ENCODE measurements around the gene TBCEL. TPM values are rescaled to one million over a fixed set of nuclear protein-coding genes. Genes with fewer than 3 reads are reported as not detected.

The TBCEL gene
- total and polyA plus RNA-seq, 5 donors: 6.2 to 47.7 (median 44.3) TPM

GRCh38 chr11:121067026-121067425 lies 43.1 kb downstream of the TBCEL start:
- no peaks in the 10 kb centered on the region for H3K27me3 ChIP-seq (ENCODE audit: control insufficient read depth, insufficient read depth)
- H3K9me3 ChIP-seq (ENCODE audit: control insufficient read depth, low read length): no peaks in the 10 kb centered on the region
- no peak for DNase-seq
- no peak overlapping the region for H3K4me3 ChIP-seq (ENCODE audit: low read length)
- ATAC-seq: no peak
- H3K27ac ChIP-seq (ENCODE audit: low read length): no peak overlapping the region
- peaks cover 5% of the 10 kb centered on the region for H3K4me1 ChIP-seq (ENCODE audit: control insufficient read depth, insufficient read depth, low read length)
- intact Hi-C loops (cut with DNase I): no loop called here
- 96% methylated on average over 3 of the region's 3 CpGs for WGBS

DNA sequence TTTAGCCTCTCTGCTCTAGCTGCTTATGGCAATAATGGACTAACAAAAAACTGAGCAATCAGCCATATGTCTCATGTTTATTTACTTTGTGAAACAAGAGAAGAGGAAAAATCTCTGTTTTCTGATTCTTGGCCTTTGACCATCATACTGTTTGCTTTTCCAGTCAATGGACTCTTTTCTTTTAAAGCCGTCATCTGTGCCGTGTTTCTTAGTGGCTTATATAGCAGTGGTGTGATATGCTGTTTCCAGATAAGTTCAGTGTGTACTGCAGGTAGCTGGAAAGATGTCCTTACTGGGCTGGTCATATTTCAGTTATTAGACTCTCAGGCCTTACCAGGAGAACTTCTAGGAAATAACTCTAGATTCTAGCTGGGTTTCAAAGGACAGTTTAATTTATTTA lies 43.6 kb downstream of the TBCEL start:
- Histone ChIP-seq H3K9me3 (ENCODE audit: control insufficient read depth, low read length) (no peaks in the 10 kb centered on the region), H3K4me1 (ENCODE audit: control insufficient read depth, insufficient read depth, low read length) (peaks cover 5% of the 10 kb centered on the region), H3K27me3 (ENCODE audit: control insufficient read depth, insufficient read depth) (no peaks in the 10 kb centered on the region), H3K4me3 (ENCODE audit: low read length) (no peak overlapping the region), H3K27ac (ENCODE audit: low read length) (no peak overlapping the region)
- intact Hi-C loops (cut with DNase I): no loop called here
- no peak for ATAC-seq
- DNase-seq: no peak
- 64% methylated on average over 2 of the region's 2 CpGs for WGBS

GRCh38 chr11:121067962-121068647 lies 44.2 kb downstream of the TBCEL start:
- Histone ChIP-seq H3K27me3 (ENCODE audit: control insufficient read depth, insufficient read depth) (no peaks in the 10 kb centered on the region), H3K4me1 (ENCODE audit: control insufficient read depth, insufficient read depth, low read length) (peaks cover 5% of the 10 kb centered on the region), H3K27ac (ENCODE audit: low read length) (no peak overlapping the region), H3K9me3 (ENCODE audit: control insufficient read depth, low read length) (no peaks in the 10 kb centered on the region), H3K4me3 (ENCODE audit: low read length) (no peak overlapping the region)
- ATAC-seq: no peak
- intact Hi-C loops (cut with DNase I): no loop called here
- 76% methylated on average over 6 of the region's 6 CpGs for whole genome bisulfite sequencing
- no peak for DNase-seq

- H3K9me3 ChIP-seq (ENCODE audit: control insufficient read depth, low read length): no peaks in the 10 kb centered on the region
- H3K27me3 ChIP-seq (ENCODE audit: control insufficient read depth, insufficient read depth): no peaks in the 10 kb centered on the region
- H3K4me1 ChIP-seq (ENCODE audit: control insufficient read depth, insufficient read depth, low read length): peaks cover 5% of the 10 kb centered on the region
- H3K27ac ChIP-seq (ENCODE audit: low read length): no peak overlapping the region
- H3K4me3 ChIP-seq (ENCODE audit: low read length): no peak overlapping the region
- no peak for DNase-seq
- ATAC-seq: no peak
- 92% methylated on average over 6 of the region's 6 CpGs for WGBS
- intact Hi-C loops (cut with DNase I): no loop called here
Observed at GRCh38 chr11:121068787-121069186, 44.9 kb downstream of the TBCEL start.

DNA sequence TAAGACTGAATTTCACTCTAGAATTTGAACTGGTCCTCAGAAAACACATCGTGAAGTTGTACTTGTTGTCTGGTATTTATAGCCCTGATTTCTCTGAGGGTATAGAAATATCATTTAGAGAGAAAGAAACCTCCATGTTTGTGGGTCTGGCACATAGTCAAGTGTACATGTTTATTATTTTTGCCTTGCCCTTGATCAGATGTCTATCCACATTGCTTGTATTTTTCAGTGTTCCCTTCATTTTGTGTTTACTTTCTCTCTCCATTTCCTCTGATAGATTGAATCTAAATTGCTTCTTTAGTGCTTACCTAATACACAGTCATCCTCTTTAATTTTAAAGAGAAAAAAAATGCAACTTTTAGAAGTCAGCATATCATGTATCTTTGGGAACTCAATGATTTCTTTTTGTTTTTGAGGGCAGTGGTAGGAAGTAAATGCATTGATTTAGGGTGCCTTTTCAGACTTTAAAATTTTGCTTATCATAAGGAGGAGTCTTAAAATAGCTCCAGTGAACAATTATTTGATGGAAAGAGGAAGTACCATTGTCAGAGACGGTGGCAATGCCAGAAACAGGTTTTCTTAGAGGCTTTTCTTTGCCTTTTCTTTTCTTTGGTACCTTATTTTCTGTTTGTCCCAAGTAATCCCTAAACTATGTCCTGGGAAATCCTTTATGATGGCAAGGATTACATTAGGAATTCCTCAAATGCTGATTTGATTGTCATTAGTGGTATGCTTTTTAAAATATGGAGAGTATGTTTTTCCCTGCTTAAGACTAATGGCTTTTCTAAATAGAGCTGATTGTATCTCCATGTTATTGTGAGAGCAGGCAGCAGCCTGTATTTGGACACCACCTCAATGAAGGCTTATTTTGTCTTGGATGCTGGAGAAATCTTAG lies 47.3 kb downstream of the TBCEL start:
- no peak overlapping the region for H3K4me3 ChIP-seq (ENCODE audit: low read length)
- 47% methylated on average over 2 of the region's 2 CpGs for WGBS
- DNase-seq (no peak), ATAC-seq (no peak)
- peaks cover 5% of the 10 kb centered on the region for H3K4me1 ChIP-seq (ENCODE audit: control insufficient read depth, insufficient read depth, low read length)
- no peaks in the 10 kb centered on the region for H3K27me3 ChIP-seq (ENCODE audit: control insufficient read depth, insufficient read depth)
- H3K9me3 ChIP-seq (ENCODE audit: control insufficient read depth, low read length): no peaks in the 10 kb centered on the region
- H3K27ac ChIP-seq (ENCODE audit: low read length): peak overlapping the region; percentile 64
- intact Hi-C loops (cut with DNase I): no loop called here

DNA sequence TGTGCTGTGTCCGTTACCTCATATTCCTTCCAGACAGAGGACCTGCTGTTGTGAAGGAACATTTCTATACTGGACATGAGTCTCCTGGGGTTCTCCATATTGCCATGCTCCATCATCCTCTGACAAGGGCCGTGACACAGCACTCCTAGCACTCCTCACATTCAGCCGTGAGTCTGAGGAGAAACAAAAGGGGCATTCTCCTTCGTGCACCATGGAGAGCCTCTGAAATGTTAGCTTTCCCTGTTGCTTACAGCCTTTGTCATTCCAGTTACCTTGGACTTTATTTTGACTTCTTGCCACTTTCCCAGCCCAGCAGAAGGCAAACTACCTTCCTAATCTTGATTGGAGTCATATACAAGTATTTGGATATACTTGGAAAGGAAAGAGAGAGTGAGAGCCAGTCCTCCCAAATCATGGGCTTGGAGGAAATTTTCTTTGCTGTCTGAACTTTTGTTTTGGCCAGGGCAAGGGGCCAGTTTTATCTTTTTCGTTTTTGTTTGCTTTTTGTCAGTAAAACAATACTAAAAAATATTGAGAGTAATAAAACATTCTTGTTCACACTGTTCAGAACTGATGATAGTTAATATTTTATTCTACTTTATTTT lies 48.0 kb downstream of the TBCEL start:
- DNase-seq (no peak), ATAC-seq (peak; percentile 59 to 73)
- Histone ChIP-seq H3K27me3 (ENCODE audit: control insufficient read depth, insufficient read depth) (no peaks in the 10 kb centered on the region), H3K27ac (ENCODE audit: low read length) (peak overlapping the region; percentile 64), H3K4me3 (ENCODE audit: low read length) (no peak overlapping the region), H3K9me3 (ENCODE audit: control insufficient read depth, low read length) (no peaks in the 10 kb centered on the region), H3K4me1 (ENCODE audit: control insufficient read depth, insufficient read depth, low read length) (peaks cover 5% of the 10 kb centered on the region)
- 39% methylated on average over 5 of the region's 5 CpGs for WGBS
- intact Hi-C loops (cut with DNase I): no loop called here

- H3K4me3 ChIP-seq (ENCODE audit: low read length): no peak overlapping the region
- no peak overlapping the region for H3K27ac ChIP-seq (ENCODE audit: low read length)
- no peaks in the 10 kb centered on the region for H3K4me1 ChIP-seq (ENCODE audit: control insufficient read depth, insufficient read depth, low read length)
- DNase-seq (no peak), ATAC-seq (no peak)
- H3K9me3 ChIP-seq (ENCODE audit: control insufficient read depth, low read length): no peaks in the 10 kb centered on the region
- 97% methylated on average over 3 of the region's 3 CpGs for WGBS
- no peaks in the 10 kb centered on the region for H3K27me3 ChIP-seq (ENCODE audit: control insufficient read depth, insufficient read depth)
- intact Hi-C loops (cut with DNase I): no loop called here
Observed at GRCh38 chr11:121081321-121081720, 57.4 kb downstream of the TBCEL start.

DNA sequence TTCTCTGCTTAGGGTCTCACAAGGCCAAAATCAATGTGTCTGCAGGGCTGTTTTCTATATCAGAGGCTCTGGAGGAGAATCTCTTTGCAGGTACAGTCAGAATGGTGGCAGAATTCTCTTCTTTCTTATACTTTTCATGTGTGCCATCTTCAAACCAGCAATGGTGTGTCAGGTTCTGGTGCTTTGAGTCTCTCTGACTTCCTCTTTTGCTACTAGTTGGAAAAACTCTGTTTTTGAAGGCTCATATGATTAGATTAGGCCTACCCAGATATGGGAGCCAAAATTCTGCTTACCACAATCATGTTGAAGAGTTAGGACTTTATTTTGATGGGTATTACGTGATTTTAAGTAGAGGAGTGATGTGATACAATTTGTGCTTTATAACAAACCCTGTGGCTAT lies 58.3 kb downstream of the TBCEL start:
- no peaks in the 10 kb centered on the region for H3K9me3 ChIP-seq (ENCODE audit: control insufficient read depth, low read length)
- WGBS: 87% methylated on average over 1 of the region's 1 CpG
- no peaks in the 10 kb centered on the region for H3K27me3 ChIP-seq (ENCODE audit: control insufficient read depth, insufficient read depth)
- intact Hi-C loops (cut with DNase I): no loop called here
- ATAC-seq (no peak), DNase-seq (no peak)
- no peaks in the 10 kb centered on the region for H3K4me1 ChIP-seq (ENCODE audit: control insufficient read depth, insufficient read depth, low read length)
- H3K27ac ChIP-seq (ENCODE audit: low read length): no peak overlapping the region
- H3K4me3 ChIP-seq (ENCODE audit: low read length): no peak overlapping the region

- ATAC-seq: no peak
- intact Hi-C loops (cut with DNase I): no loop called here
- no peak overlapping the region for H3K27ac ChIP-seq (ENCODE audit: low read length)
- no peaks in the 10 kb centered on the region for H3K4me1 ChIP-seq (ENCODE audit: control insufficient read depth, insufficient read depth, low read length)
- no peaks in the 10 kb centered on the region for H3K27me3 ChIP-seq (ENCODE audit: control insufficient read depth, insufficient read depth)
- DNase-seq: no peak
- H3K4me3 ChIP-seq (ENCODE audit: low read length): no peak overlapping the region
- WGBS: 98% methylated on average over 1 of the region's 1 CpG
- H3K9me3 ChIP-seq (ENCODE audit: control insufficient read depth, low read length): no peaks in the 10 kb centered on the region
Observed at GRCh38 chr11:121082670-121083069, 58.8 kb downstream of the TBCEL start.

GRCh38 chr11:121086866-121087265 lies 63.0 kb downstream of the TBCEL start:
- DNase-seq (no peak), ATAC-seq (no peak)
- H3K4me1 ChIP-seq (ENCODE audit: control insufficient read depth, insufficient read depth, low read length): no peaks in the 10 kb centered on the region
- no peaks in the 10 kb centered on the region for H3K27me3 ChIP-seq (ENCODE audit: control insufficient read depth, insufficient read depth)
- WGBS: 76% methylated on average over 4 of the region's 4 CpGs
- no peak overlapping the region for H3K27ac ChIP-seq (ENCODE audit: low read length)
- intact Hi-C loops (cut with DNase I): no loop called here
- H3K4me3 ChIP-seq (ENCODE audit: low read length): no peak overlapping the region
- H3K9me3 ChIP-seq (ENCODE audit: control insufficient read depth, low read length): no peaks in the 10 kb centered on the region

- Histone ChIP-seq H3K9me3 (ENCODE audit: control insufficient read depth, low read length) (no peaks in the 10 kb centered on the region), H3K27ac (ENCODE audit: low read length) (no peak overlapping the region), H3K27me3 (ENCODE audit: control insufficient read depth, insufficient read depth) (no peaks in the 10 kb centered on the region), H3K4me1 (ENCODE audit: control insufficient read depth, insufficient read depth, low read length) (no peaks in the 10 kb centered on the region), H3K4me3 (ENCODE audit: low read length) (no peak overlapping the region)
- intact Hi-C loops (cut with DNase I): no loop called here
- ATAC-seq (no peak), DNase-seq (no peak)
- 96% methylated on average over 1 of the region's 1 CpG for WGBS
Observed at GRCh38 chr11:121089566-121089965, 65.7 kb downstream of the TBCEL start.

All from right cardiac atrium (tissue), 5 donors.